Esophagus (tissue), 2 donors: ENCODE measurements around the gene DOK6. TPM values are rescaled to one million over a fixed set of nuclear protein-coding genes. Genes with fewer than 3 reads are reported as not detected.

ENCODE experiments used
- H3K27ac ChIP-seq, 2 donors: one replicate each; pipeline ENCODE4 v1.5.1; 2013; ENCODE audit warnings: low read depth in 2 of 2, mild to moderate bottlenecking in 2 of 2, inconsistent platforms in 1 of 2, low read length in 1 of 2, moderate library complexity in 1 of 2
- H3K27me3 ChIP-seq, 2 donors: one replicate each; pipeline ENCODE4 v1.6.1; 2013; ENCODE audit warnings: low read length in 2 of 2, control low read depth in 1 of 2, mild to moderate bottlenecking in 1 of 2; ENCODE audit not compliant: insufficient read depth in 2 of 2, control insufficient read depth in 1 of 2
- H3K36me3 ChIP-seq, 2 donors: one replicate each; pipeline ENCODE4 v1.6.1; 2013; ENCODE audit warnings: low read length in 1 of 2; ENCODE audit not compliant: control insufficient read depth in 2 of 2, insufficient read depth in 2 of 2
- H3K4me1 ChIP-seq, 2 donors: one replicate each; pipeline ENCODE4 v1.6.1; 2013; ENCODE audit warnings: low read length in 1 of 2; ENCODE audit not compliant: control insufficient read depth in 2 of 2, insufficient read depth in 2 of 2
- H3K4me3 ChIP-seq, 2 donors: one replicate each; pipeline ENCODE4 v1.5.1; 2013; ENCODE audit warnings: low read length in 2 of 2, mild to moderate bottlenecking in 2 of 2, low read depth in 1 of 2, moderate library complexity in 1 of 2
- H3K9me3 ChIP-seq, 2 donors: one replicate each; pipeline ENCODE4 v1.6.1; 2013; ENCODE audit warnings: mild to moderate bottlenecking in 2 of 2, low read depth in 1 of 2, low read length in 1 of 2, moderate library complexity in 1 of 2; ENCODE audit not compliant: control insufficient read depth in 2 of 2, insufficient read depth in 1 of 2
- WGBS, 2 donors: extraction: QIAGEN DNeasy Blood & Tissue Kit; methylation state at CpG; one replicate each; pipeline ENCODE4 v1.1.7; 2013; 5-methylcytosine and 5-hydroxymethylcytosine counted together
- polyA plus RNA-seq, 2 donors: library from polyadenylated mRNA; stranded (reverse); fragments of 200-250 nt; gene quantifications; one replicate each; pipeline ENCODE4 v1.2.3, GENCODE V29; 2013
- donor health status: healthy with polysubstance abuse.
- donor health status: Bipolar disorder and iron deficiency.

Gene DOK6
- polyA plus RNA-seq, 2 donors = 0.07 to 0.10 TPM

DNA sequence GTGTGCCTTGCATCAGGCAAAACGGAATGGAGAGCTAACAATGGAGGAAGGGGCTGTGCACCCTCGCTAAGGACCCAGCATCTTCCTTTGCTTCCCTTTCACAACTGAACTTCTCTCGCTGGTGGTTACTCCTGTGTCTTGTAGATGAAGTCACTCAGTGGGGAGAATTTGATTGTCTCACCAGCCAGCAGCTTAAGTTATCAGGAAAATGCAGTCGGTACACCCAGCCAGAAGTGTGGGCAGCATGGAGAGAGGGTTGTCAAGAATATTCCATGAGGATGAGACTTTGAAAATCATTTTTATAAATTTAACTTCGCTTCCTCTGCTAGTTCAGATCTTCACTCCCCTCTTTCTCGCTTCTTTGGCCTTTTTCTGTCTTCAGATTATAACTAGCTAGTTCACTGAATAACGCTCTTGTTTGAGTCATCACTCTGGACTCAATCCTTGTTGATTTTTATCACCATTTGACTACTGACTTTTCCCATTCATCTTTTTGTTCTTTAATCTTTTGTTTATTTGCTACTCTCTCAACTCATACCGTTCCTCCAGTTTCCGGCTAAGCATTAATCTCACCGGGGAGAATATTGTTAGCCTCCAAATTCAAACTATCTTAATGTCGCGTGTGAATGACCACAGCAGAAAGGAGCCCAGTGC, 325.3 kb downstream of the DOK6 start:
- Histone ChIP-seq H3K27ac (no peak overlapping the region), H3K4me1 (no peaks in the 10 kb centered on the region), H3K4me3 (no peak overlapping the region), H3K27me3 (no peaks in the 10 kb centered on the region), H3K36me3 (no peaks in the 10 kb centered on the region), H3K9me3 (no peaks in the 10 kb centered on the region)
- WGBS, 2 donors = 79 to 82% methylated on average over 12 of the region's 12 CpGs

DNA sequence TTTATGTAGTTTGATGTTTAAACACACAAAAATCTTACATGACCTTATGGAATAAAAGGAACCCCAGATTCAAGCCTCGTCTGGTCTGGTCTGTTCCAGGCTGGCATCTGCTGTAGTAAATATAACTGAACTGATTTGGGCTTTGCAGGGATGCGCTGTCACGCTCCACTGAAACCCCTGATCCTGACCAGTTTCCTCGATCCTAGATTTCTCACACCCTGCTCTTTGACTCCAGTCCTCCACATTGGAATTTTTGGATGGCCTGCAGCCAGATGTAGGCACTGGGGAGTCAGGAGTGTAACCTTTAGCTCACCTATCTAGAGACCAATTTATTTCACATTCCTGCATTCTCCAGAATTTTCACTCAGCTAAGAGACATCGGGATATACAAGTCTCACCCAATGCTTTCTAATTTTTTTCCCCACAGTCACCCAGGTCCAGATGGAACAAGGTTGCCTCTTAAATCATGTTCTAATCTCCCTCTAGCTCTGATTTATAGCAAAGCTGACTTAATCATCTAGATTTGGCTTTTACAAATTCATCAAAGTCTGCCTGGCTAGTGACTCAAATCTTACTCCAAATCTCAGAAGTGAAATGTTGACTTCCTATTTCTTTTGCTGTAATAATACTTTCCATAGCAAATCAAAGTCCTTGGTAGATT, 327.4 kb downstream of the DOK6 start:
- Histone ChIP-seq H3K9me3 (no peaks in the 10 kb centered on the region), H3K36me3 (no peaks in the 10 kb centered on the region), H3K27ac (no peak overlapping the region), H3K4me1 (no peaks in the 10 kb centered on the region), H3K4me3 (no peak overlapping the region), H3K27me3 (no peaks in the 10 kb centered on the region)
- 79 to 80% methylated on average over 5 of the region's 5 CpGs for WGBS, 2 donors

DNA sequence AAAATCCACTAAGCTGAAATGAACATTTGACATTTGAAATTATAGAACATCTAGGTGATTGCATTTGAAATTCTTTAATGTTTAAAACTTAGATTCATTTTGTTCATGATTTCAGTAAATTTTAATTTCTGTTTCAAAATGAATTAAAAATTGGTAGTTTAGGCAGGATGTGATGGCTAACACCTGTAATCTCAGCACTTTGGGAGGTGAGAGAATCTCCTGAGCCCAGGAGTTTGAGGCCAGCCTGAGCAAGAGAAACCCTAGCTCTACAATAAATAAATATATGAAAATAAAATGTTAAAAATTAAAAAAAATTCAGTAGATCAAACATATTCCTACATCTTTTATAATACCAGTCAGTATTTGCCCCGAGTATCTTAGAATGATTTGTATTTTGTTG, 330.0 kb downstream of the DOK6 start:
- 71 to 73% methylated on average over 1 of the region's 1 CpG for WGBS, 2 donors
- Histone ChIP-seq H3K4me3 (no peak overlapping the region), H3K27me3 (no peaks in the 10 kb centered on the region), H3K9me3 (no peaks in the 10 kb centered on the region), H3K36me3 (no peaks in the 10 kb centered on the region), H3K4me1 (no peaks in the 10 kb centered on the region), H3K27ac (no peak overlapping the region)

DNA sequence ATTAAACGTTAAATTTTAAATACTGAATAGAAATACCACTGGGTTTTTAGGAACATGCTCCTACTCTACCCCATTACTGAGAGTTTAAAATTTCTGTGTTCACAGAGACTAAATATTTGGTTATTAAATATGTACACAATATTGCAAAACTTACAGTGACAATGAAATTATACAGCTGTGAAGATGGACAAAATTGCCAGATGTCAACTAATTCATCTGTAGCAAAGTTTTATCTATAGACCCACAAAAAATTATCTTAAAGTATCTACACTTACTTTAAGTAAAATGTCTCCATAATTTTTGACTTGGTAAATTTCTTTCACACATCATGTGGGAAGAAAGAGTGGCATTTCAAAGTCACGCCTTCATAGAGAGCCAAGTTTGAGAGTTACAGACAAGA, 333.8 kb downstream of the DOK6 start:
- H3K4me3 ChIP-seq = no peak overlapping the region
- H3K27ac ChIP-seq = no peak overlapping the region
- no peaks in the 10 kb centered on the region for H3K4me1 ChIP-seq
- WGBS, 2 donors = 85 to 89% methylated on average over 2 of the region's 2 CpGs
- no peaks in the 10 kb centered on the region for H3K27me3 ChIP-seq
- no peaks in the 10 kb centered on the region for H3K9me3 ChIP-seq
- H3K36me3 ChIP-seq = no peaks in the 10 kb centered on the region

DNA sequence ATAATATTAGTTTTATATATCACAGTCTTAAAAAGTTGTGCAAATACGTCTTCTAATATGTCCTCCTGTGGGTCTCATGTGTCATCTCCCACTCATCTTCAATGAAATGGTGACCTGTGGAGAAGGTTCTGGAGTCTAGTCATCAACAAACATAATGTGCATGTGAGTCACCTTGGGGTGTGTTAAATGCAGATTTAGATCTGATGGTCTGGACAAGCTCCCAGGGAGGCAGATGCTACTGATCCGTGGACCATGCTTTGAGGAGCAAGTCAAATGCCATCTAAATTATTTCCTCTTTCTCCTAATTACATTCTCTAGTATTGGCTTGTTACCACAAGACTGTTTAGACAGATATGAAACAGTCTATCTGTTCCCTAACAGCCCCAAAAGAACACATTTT, 336.0 kb downstream of the DOK6 start:
- Histone ChIP-seq H3K36me3 (no peaks in the 10 kb centered on the region), H3K4me3 (no peak overlapping the region), H3K4me1 (no peaks in the 10 kb centered on the region)

DNA sequence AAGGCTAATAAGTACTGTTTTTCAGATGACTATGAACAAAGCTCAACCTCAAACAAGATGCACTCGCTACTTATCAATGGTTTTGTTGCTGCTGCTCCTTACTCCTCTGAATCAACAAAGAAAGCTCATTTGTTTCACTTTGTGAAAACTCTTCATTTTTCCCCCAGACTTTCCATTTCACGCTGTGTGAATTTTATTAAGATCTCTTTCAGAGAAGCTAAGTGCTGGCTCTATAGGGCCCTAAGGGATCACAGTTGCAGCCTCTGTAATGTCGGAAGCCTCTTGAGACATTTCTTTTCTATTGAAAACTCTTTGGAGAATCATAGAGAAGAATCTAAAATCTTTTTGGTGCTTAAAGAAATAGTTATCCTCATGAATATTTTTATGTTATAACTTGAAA, 337.2 kb downstream of the DOK6 start:
- H3K36me3 ChIP-seq = no peaks in the 10 kb centered on the region
- H3K4me3 ChIP-seq = no peak overlapping the region
- no peak overlapping the region for H3K27ac ChIP-seq
- H3K9me3 ChIP-seq = no peaks in the 10 kb centered on the region
- 88 to 90% methylated on average over 3 of the region's 3 CpGs for WGBS, 2 donors
- no peaks in the 10 kb centered on the region for H3K4me1 ChIP-seq
- H3K27me3 ChIP-seq = no peaks in the 10 kb centered on the region

More for the DNA sequence above, 336.0 kb downstream of the DOK6 start:
- 84 to 89% methylated on average over 2 of the region's 2 CpGs for WGBS, 2 donors
- Histone ChIP-seq H3K27ac (no peak overlapping the region), H3K9me3 (no peaks in the 10 kb centered on the region), H3K27me3 (no peaks in the 10 kb centered on the region)

DNA sequence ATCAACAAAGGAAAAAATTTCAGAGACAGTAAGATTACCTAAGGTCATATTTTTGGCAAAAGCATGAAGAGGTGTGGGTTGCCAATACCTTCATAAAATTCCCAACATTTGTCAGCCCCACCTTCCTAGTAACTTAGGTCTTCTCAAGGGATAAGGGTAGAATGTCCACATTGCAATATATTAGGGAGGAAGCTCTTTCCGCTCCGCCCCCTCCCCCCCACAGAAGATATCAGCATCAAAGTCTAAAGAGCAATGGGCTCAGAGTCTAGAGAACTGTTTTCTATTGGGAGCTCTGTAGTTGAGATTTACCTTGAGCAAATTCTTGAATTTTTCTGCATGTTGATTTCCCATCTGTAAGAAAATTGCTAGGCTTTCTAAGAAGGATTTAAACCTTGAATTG, 346.7 kb downstream of the DOK6 start:
- whole genome bisulfite sequencing, 2 donors = 86 to 98% methylated on average over 2 of the region's 2 CpGs

DNA sequence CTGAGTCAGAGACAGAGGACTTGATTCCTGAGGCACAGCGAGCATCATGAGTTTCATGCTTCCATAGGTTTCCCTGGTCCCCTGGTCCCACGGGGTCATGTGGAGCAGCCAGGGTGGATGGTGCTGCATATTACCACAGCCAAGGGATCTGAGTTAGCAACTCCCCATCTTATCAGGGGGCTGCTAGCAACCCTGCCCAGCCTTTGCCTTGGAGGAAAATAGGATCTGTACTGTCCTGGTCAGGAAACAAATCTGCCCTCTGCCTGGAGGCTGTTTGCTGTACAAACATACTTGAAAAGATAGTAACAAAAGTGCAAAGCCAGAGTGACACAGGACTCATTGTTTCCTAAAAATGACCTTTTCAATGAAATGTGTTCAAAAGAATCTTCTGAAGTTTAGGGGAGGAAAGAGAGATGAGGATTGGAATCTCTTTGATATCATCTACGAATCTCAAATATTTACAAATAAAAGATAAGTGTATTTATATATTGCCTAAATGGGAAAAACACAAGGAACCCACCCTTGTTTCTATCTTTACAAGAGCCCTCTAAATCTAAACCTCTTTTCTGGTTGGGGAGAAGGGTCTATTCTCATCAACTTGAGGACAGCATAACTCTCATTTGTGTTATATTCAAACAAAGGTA, 352.2 kb downstream of the DOK6 start:
- no peaks in the 10 kb centered on the region for H3K27me3 ChIP-seq
- no peak overlapping the region for H3K27ac ChIP-seq
- no peaks in the 10 kb centered on the region for H3K36me3 ChIP-seq
- H3K9me3 ChIP-seq = no peaks in the 10 kb centered on the region
- H3K4me3 ChIP-seq = no peak overlapping the region
- 59 to 63% methylated on average over 3 of the region's 3 CpGs for WGBS, 2 donors
- H3K4me1 ChIP-seq = no peaks in the 10 kb centered on the region

More for the DNA sequence above, 346.7 kb downstream of the DOK6 start:
- no peak overlapping the region for H3K27ac ChIP-seq
- no peaks in the 10 kb centered on the region for H3K27me3 ChIP-seq
- H3K4me1 ChIP-seq = no peaks in the 10 kb centered on the region
- no peaks in the 10 kb centered on the region for H3K36me3 ChIP-seq
- H3K9me3 ChIP-seq = no peaks in the 10 kb centered on the region
- H3K4me3 ChIP-seq = no peak overlapping the region

DNA sequence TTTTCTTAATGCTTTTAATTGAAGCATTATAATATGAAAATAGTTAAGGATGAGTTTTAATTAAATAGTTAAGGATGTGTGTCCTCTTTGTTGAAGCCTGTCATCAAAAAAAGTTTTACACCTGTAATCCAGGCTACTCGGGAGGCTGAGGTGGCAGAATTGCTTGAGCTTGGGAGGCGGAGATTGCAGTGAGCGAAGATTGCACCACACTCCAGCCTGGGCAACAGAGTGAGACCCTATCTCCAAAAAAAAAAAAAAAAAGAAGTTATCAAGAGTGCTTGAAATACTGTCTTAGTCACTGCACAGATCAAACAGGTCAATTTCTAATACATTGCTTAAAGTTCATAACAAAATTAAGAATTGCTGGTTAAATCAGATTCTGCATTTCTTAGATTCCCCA, 353.4 kb downstream of the DOK6 start:
- H3K4me3 ChIP-seq = no peak overlapping the region
- no peaks in the 10 kb centered on the region for H3K27me3 ChIP-seq
- no peaks in the 10 kb centered on the region for H3K4me1 ChIP-seq
- H3K36me3 ChIP-seq = no peaks in the 10 kb centered on the region
- H3K9me3 ChIP-seq = no peaks in the 10 kb centered on the region
- WGBS, 2 donors = 92 to 95% methylated on average over 3 of the region's 3 CpGs
- no peak overlapping the region for H3K27ac ChIP-seq
